ENCODE data around the gene SMIM15. TPM values are rescaled to one million over a fixed set of nuclear protein-coding genes. Genes with fewer than 3 reads are reported as not detected.
A peak's percentile ranks its signal among the peaks of the same experiment; 100 is the strongest.

Gene SMIM15
- total and polyA plus RNA-seq, 10 of the 15 experiments (the other 5 are each of a cell fraction or from before 2014, with no cell fraction given), result 13.8 to 83.3 (median 53.9) TPM

DNA sequence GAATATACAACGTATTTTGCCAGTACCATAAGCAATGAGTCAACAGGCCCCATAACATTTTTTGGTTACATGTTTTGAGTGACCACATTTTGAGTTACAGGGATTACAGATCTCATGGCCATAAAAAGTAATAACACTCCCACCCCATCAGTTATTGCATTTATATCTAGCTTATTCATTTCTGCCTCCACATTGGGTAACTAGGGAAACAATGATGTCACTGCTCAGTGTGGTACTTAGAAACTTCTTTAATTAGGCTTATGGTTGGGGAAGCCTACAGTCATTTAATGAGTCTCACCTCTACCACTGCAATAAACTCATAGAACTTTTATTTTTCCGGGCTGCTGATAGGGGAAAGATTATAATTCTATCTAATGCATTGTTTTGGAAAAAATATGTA is 39.9 kb upstream of the SMIM15 start:
- no peaks in the 10 kb centered on the region; the same call in 2 of the 3 replicates for H3K9me3 ChIP-seq (replicated peaks; ENCODE audit: control insufficient read depth, insufficient read depth, low read length)
- no peaks in the 10 kb centered on the region for H3K36me3 ChIP-seq (ENCODE audit: control insufficient read depth in 2 of 2, insufficient read depth in 2 of 2, low read length in 1 of 2)
- H3K4me2 ChIP-seq (ENCODE audit: control insufficient read depth, insufficient read depth), result no peak overlapping the region
- BruUV-seq (replicated peaks), result no TSS peak
- intact Hi-C loops (cut with micrococcal nuclease; ENCODE audit: unreplicated experiment) (loop anchor here (5.0 kb wide), 1 partner anchor 330 kb away; no protein-coding TSS in a partner anchor), in situ Hi-C loops (cut with MboI) (no loop called here)
- ChIA-PET RAD21 (ENCODE audit: unreplicated experiment) (interaction anchor here (1.0 to 5.1 kb wide), 9 partner anchors 9 to 456 kb away, joined by 3 to 64 read pairs (median 3); partner anchors contain the start of gene ZSWIM6), SMC1A (ENCODE audit: uncharacterized antibody, unreplicated experiment) (interaction anchor here (0.7 to 4.6 kb wide), 20 partner anchors 9 to 456 kb away, joined by 3 to 34 read pairs (median 6); no protein-coding TSS in a partner anchor), POLR2A (interaction anchor here (0.7 to 2.0 kb wide), 4 partner anchors 43 to 206 kb away, joined by 3 to 7 read pairs (median 6); no protein-coding TSS in a partner anchor), CTCF (interaction anchor here (1.0 to 4.6 kb wide), 3 partner anchors 34 to 456 kb away, joined by 3 to 27 read pairs (median 9); partner anchors contain the start of gene ZSWIM6)
- H3K27ac ChIP-seq (ENCODE audit: control insufficient read depth, insufficient read depth), result no peak overlapping the region
- peaks cover 2% of the 10 kb centered on the region; the same call in 1 of the 2 replicates for H3K4me1 ChIP-seq (ENCODE audit: control insufficient read depth, insufficient read depth, low read length)
- H2AFZ ChIP-seq (ENCODE audit: control insufficient read depth, low read depth, low read length), result no peak overlapping the region
- H3K4me3 ChIP-seq, result no peak overlapping the region
- H4K20me1 ChIP-seq (ENCODE audit: control insufficient read depth, insufficient read depth), result no peaks in the 10 kb centered on the region
- ATAC-seq (peak; percentile 78), FAIRE-seq (no peak), DNase-seq (ENCODE audit: low read depth, low spot score) (peak; percentile 32)
- no peaks in the 10 kb centered on the region for H3K27me3 ChIP-seq (replicated peaks in 1 of 2; ENCODE audit: control insufficient read depth in 2 of 2, insufficient read depth in 2 of 2, low read length in 1 of 2)
- 0% methylated on average over 2 of the region's 2 CpGs for WGBS (ENCODE audit: insufficient coverage, insufficient replicate concordance, low lambda C conversion rate, missing lambda C conversion rate)
- no peak overlapping the region for H3K9ac ChIP-seq (ENCODE audit: control insufficient read depth, insufficient read depth, low read length)
- H3K79me2 ChIP-seq (ENCODE audit: control insufficient read depth, insufficient read depth, low read length), result no peaks in the 10 kb centered on the region
- TF ChIP-seq SPI1 (IDR thresholded peaks at IDR 0.05; ENCODE audit: borderline replicate concordance, insufficient read depth, low read depth, low read length), result no peak
- TF ChIP-seq IRF4 (IDR thresholded peaks at IDR 0.05; ENCODE audit: low read depth, low read length), result peak; percentile 78; the same call in 1 of the 2 replicates
- peak; percentile 84; the same call in 1 of the 2 replicates for TF ChIP-seq FOXM1 (IDR thresholded peaks at IDR 0.05; ENCODE audit: low read depth, low read length)
- TF ChIP-seq, protein P1, sequence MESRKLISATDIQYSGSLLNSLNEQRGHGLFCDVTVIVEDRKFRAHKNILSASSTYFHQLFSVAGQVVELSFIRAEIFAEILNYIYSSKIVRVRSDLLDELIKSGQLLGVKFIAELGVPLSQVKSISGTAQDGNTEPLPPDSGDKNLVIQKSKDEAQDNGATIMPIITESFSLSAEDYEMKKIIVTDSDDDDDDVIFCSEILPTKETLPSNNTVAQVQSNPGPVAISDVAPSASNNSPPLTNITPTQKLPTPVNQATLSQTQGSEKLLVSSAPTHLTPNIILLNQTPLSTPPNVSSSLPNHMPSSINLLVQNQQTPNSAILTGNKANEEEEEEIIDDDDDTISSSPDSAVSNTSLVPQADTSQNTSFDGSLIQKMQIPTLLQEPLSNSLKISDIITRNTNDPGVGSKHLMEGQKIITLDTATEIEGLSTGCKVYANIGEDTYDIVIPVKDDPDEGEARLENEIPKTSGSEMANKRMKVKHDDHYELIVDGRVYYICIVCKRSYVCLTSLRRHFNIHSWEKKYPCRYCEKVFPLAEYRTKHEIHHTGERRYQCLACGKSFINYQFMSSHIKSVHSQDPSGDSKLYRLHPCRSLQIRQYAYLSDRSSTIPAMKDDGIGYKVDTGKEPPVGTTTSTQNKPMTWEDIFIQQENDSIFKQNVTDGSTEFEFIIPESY (IDR thresholded peaks at IDR 0.05), result no peak
- no peak for TF ChIP-seq ZNF384 (IDR thresholded peaks at IDR 0.05; ENCODE audit: borderline replicate concordance, low read depth, low read length)
- TF ChIP-seq SREBF1 (IDR thresholded peaks at IDR 0.05; ENCODE audit: low read length), result no peak
- TF ChIP-seq SP1 (IDR thresholded peaks at IDR 0.05; ENCODE audit: low read depth, low read length), result no peak
- peak in 1 of 2 experiments; percentile 40; a peak in 1 of 4 replicates for TF ChIP-seq ETV6 (conservative IDR thresholded peaks at IDR 0.05 in 1 of 2, IDR thresholded peaks at IDR 0.05 in 1 of 2; ENCODE audit: borderline replicate concordance in 1 of 2, low read depth in 1 of 2)
- TF ChIP-seq CBX3 (IDR thresholded peaks at IDR 0.05; ENCODE audit: borderline replicate concordance, low read depth), result no peak
- TF ChIP-seq, protein P2, sequence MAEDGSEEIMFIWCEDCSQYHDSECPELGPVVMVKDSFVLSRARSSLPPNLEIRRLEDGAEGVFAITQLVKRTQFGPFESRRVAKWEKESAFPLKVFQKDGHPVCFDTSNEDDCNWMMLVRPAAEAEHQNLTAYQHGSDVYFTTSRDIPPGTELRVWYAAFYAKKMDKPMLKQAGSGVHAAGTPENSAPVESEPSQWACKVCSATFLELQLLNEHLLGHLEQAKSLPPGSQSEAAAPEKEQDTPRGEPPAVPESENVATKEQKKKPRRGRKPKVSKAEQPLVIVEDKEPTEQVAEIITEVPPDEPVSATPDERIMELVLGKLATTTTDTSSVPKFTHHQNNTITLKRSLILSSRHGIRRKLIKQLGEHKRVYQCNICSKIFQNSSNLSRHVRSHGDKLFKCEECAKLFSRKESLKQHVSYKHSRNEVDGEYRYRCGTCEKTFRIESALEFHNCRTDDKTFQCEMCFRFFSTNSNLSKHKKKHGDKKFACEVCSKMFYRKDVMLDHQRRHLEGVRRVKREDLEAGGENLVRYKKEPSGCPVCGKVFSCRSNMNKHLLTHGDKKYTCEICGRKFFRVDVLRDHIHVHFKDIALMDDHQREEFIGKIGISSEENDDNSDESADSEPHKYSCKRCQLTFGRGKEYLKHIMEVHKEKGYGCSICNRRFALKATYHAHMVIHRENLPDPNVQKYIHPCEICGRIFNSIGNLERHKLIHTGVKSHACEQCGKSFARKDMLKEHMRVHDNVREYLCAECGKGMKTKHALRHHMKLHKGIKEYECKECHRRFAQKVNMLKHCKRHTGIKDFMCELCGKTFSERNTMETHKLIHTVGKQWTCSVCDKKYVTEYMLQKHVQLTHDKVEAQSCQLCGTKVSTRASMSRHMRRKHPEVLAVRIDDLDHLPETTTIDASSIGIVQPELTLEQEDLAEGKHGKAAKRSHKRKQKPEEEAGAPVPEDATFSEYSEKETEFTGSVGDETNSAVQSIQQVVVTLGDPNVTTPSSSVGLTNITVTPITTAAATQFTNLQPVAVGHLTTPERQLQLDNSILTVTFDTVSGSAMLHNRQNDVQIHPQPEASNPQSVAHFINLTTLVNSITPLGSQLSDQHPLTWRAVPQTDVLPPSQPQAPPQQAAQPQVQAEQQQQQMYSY (CRISPR knock-in tag; IDR thresholded peaks at IDR 0.05), result no peak
- no peak for TF ChIP-seq ZSCAN29 (IDR thresholded peaks at IDR 0.05)
- TF ChIP-seq, protein P3, sequence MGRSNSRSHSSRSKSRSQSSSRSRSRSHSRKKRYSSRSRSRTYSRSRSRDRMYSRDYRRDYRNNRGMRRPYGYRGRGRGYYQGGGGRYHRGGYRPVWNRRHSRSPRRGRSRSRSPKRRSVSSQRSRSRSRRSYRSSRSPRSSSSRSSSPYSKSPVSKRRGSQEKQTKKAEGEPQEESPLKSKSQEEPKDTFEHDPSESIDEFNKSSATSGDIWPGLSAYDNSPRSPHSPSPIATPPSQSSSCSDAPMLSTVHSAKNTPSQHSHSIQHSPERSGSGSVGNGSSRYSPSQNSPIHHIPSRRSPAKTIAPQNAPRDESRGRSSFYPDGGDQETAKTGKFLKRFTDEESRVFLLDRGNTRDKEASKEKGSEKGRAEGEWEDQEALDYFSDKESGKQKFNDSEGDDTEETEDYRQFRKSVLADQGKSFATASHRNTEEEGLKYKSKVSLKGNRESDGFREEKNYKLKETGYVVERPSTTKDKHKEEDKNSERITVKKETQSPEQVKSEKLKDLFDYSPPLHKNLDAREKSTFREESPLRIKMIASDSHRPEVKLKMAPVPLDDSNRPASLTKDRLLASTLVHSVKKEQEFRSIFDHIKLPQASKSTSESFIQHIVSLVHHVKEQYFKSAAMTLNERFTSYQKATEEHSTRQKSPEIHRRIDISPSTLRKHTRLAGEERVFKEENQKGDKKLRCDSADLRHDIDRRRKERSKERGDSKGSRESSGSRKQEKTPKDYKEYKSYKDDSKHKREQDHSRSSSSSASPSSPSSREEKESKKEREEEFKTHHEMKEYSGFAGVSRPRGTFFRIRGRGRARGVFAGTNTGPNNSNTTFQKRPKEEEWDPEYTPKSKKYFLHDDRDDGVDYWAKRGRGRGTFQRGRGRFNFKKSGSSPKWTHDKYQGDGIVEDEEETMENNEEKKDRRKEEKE (IDR thresholded peaks at IDR 0.05), result no peak
- no peak for TF ChIP-seq TARDBP (IDR thresholded peaks at IDR 0.05; ENCODE audit: borderline replicate concordance)

All from GM12878 (cell line).